Stomach (tissue), 4 donors: Measurements from ENCODE around the gene PIEZO2.

Experiments
- CTCF ChIP-seq, 7 experiments: fragments of 450-650 bp in 4 of 7; fragments of 200-600 bp in 3 of 7; sonication (generic) in 3 of 7; IDR thresholded peaks; one replicate each; pipeline ENCODE4 v1.5.1; 2016 to 2019; ENCODE audit warnings: antibody characterized with exemption in 7 of 7, control low read depth in 2 of 7, mild to moderate bottlenecking in 1 of 7
- EP300 ChIP-seq: sonication (generic); formaldehyde crosslinking; IDR thresholded peaks from one replicate; pipeline ENCODE4 v1.6.1; 2017; ENCODE audit warnings: antibody characterized with exemption

GRCh38 chr18:10760986-10761385 is 388.4 kb downstream of the PIEZO2 start:
- TF ChIP-seq CTCF (IDR thresholded peaks at IDR 0.05) (no peak), EP300 (no peak)
